HepG2 (cell line): Measurements from ENCODE around the gene NUDT19.

ENCODE experiments used
- ATF1 ChIP-seq: IDR thresholded peaks from 2 replicates; pipeline ENCODE4 v1.6.1; 2016; ENCODE audit warnings: mild to moderate bottlenecking, control low read depth
- BRF2 ChIP-seq: sonication (generic); formaldehyde crosslinking; IDR thresholded peaks from 2 replicates; pipeline ENCODE4 v1.8.1; 2022; ENCODE audit warnings: mild to moderate bottlenecking, missing genetic modification reagents
- NFYC ChIP-seq: IDR thresholded peaks from 2 replicates; pipeline ENCODE4 v1.6.1; 2016; ENCODE audit warnings: missing genetic modification reagents, missing compliant biosample characterization
- RBAK ChIP-seq: sonication (generic); formaldehyde crosslinking; IDR thresholded peaks from 2 replicates; pipeline ENCODE4 v1.5.1; 2020; ENCODE audit warnings: mild to moderate bottlenecking, missing genetic modification reagents
- TP53 ChIP-seq: sonication (generic); formaldehyde crosslinking; conservative IDR thresholded peaks from 2 replicates; pipeline ENCODE4 v1.4.0; 2020; ENCODE audit warnings: missing genetic modification reagents
- ZNF670 ChIP-seq: sonication (generic); formaldehyde crosslinking; IDR thresholded peaks from 2 replicates; pipeline ENCODE4 v1.8.0; 2022; ENCODE audit warnings: mild to moderate bottlenecking, missing genetic modification reagents, borderline replicate concordance

DNA sequence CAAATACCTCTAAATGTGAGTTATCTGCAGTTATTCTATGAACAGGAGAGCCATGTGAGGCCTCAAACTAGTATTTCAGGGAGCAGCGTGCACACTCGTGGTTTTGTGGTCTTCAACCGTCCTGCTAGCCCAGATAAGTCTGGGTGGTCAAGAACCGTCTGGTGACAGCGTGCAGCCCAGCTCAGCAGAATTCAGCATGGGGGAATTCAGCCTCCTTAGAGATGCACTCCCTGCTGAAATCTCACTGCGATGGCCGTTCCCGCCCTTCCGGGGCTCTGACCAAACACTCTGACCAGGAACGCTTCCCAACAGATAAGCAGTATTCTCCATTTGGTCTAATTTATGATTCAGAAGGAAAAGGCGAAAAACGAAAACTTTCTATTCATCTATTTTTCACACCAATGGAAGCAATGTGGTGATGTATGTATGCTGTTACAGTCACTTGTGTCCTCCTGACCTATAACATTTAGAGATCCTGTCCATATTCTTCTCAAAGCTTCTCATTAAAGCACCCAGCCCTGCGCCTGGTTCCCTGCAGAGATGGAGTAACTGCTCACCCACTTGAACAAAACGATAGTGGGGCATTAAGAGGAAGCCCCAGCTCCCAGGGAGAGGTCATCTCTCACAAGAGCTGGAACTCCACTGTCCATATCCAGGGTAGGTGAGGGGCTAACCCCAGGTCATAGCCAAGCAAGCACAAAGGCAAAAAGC lies 19.6 kb upstream of the NUDT19 start:
- no peak for TF ChIP-seq BRF2
- no peak for TF ChIP-seq TP53
- no peak for TF ChIP-seq RBAK
- no peak for TF ChIP-seq NFYC
- no peak for TF ChIP-seq ZNF670 (CRISPR knock-in tag)
- no peak for TF ChIP-seq ATF1 (CRISPR knock-in tag)
